ENCODE data around the gene CD300A.

- no peak for TF ChIP-seq RAD21 (IDR thresholded peaks at IDR 0.05; ENCODE audit: low read length)
- no peak for TF ChIP-seq CTCF (conservative IDR thresholded peaks at IDR 0.05; ENCODE audit: low read depth, low read length)
- TF ChIP-seq POLR2A (IDR thresholded peaks at IDR 0.05; ENCODE audit: low read depth, low read length) = no peak
- TF ChIP-seq NFE2L2 (IDR thresholded peaks at IDR 0.05; ENCODE audit: low read depth, low read length) = no peak
- TF ChIP-seq RFX5 (IDR thresholded peaks at IDR 0.05; ENCODE audit: low read depth, low read length) = no peak
- no peak for TF ChIP-seq MXI1 (IDR thresholded peaks at IDR 0.05; ENCODE audit: borderline replicate concordance, low read depth, low read length)
Measured at GRCh38 chr17:74444406-74444805, 22.0 kb upstream of the CD300A start.

All from IMR-90 (cell line).